Endodermal cell (in vitro differentiated cells): ENCODE data around the gene KIAA0825. TPM values are rescaled to one million over a fixed set of nuclear protein-coding genes. Genes with fewer than 3 reads are reported as not detected.
A peak's percentile ranks its signal among the peaks of the same experiment; 100 is the strongest.

Source experiments
- DNase-seq: peaks from one replicate; pipeline ENCODE4 v3.0.0-alpha.2; 2017
- H3K27ac ChIP-seq: 2 replicates; pipeline ENCODE4 v1.5.1; 2013; ENCODE audit warnings: mild to moderate bottlenecking, low read depth, low read length, moderate library complexity
- H3K27me3 ChIP-seq: 2 replicates; pipeline ENCODE4 v1.6.1; 2013; ENCODE audit warnings: mild to moderate bottlenecking, low read length, moderate library complexity; ENCODE audit not compliant: insufficient read depth, control insufficient read depth, poor library complexity, severe bottlenecking
- H3K36me3 ChIP-seq: 2 replicates; pipeline ENCODE4 v1.7.0; 2013; ENCODE audit warnings: mild to moderate bottlenecking, low read length, moderate library complexity; ENCODE audit not compliant: control insufficient read depth, insufficient read depth
- H3K4me1 ChIP-seq: one replicate; pipeline ENCODE4 v1.7.0; 2013; ENCODE audit warnings: low read length; ENCODE audit not compliant: control insufficient read depth, insufficient read depth
- H3K4me3 ChIP-seq: 2 replicates; pipeline ENCODE4 v1.5.1; 2013; ENCODE audit warnings: mild to moderate bottlenecking, low read length, moderate library complexity
- H3K9ac ChIP-seq: 2 replicates; pipeline ENCODE4 v1.6.1; 2013; ENCODE audit warnings: mild to moderate bottlenecking, low read length, moderate library complexity; ENCODE audit not compliant: poor library complexity, severe bottlenecking; ENCODE audit errors: extremely low read depth
- H3K9me3 ChIP-seq: 2 replicates; pipeline ENCODE4 v1.6.1; 2013; ENCODE audit warnings: mild to moderate bottlenecking, low read length, moderate library complexity; ENCODE audit not compliant: control insufficient read depth
- H3K27ac Mint-ChIP-seq: 2 replicates; pipeline ENCODE4 v1.8.0; 2020; ENCODE audit warnings: mixed read lengths
- H3K27me3 Mint-ChIP-seq: 2 replicates; pipeline ENCODE4 v1.8.0; 2021; ENCODE audit warnings: mild to moderate bottlenecking, mixed read lengths; ENCODE audit not compliant: insufficient read depth
- H3K36me3 Mint-ChIP-seq: 2 replicates; pipeline ENCODE4 v1.8.0; 2020; ENCODE audit warnings: low read depth, mixed read lengths
- H3K4me1 Mint-ChIP-seq: 2 replicates; pipeline ENCODE4 v1.8.0; 2020; ENCODE audit warnings: mixed read lengths
- H3K4me3 Mint-ChIP-seq: 2 replicates; pipeline ENCODE4 v1.8.0; 2020; ENCODE audit warnings: mild to moderate bottlenecking, moderate library complexity, mixed read lengths
- H3K9me3 Mint-ChIP-seq: 2 replicates; pipeline ENCODE4 v1.8.0; 2020; ENCODE audit warnings: mild to moderate bottlenecking, mixed read lengths
- CTCF ChIP-seq: fragments of 200-600 bp; sonication (generic); conservative IDR thresholded peaks from 2 replicates; pipeline ENCODE4 v1.5.0; 2021; ENCODE audit warnings: antibody characterized with exemption, mild to moderate bottlenecking
- WGBS, 2 experiments: methylation state at CpG; one replicate each; pipeline versions ENCODE4 v1.1.5 to v1.1.7; 2013; ENCODE audit warnings: missing lambda C conversion rate in 2 of 2, mixed read lengths in 1 of 2; ENCODE audit not compliant: insufficient coverage in 1 of 2, insufficient read length in 1 of 2; 5-methylcytosine and 5-hydroxymethylcytosine counted together
- total RNA-seq, 2 donors: library from RNA; stranded (reverse); fragmentation: NEBNext Ultra II Directional in 1 of 2; extraction: Animal tissue kit (Norgen Biotek cat#: 25700) in 1 of 2; gene quantifications; 2 replicates in 1 of 2; 3 replicates in 1 of 2; pipeline ENCODE4 v1.2.1, GENCODE V29; 2021

Gene KIAA0825
- total RNA-seq, 2 donors from 2014 or later, result 2.6 to 3.1 TPM

GRCh38 chr5:94640176-94640575 lies 21.8 kb upstream of the KIAA0825 start:
- TF ChIP-seq CTCF, result no peak
- Histone ChIP-seq H3K4me3 (peak overlapping the region; percentile 14), H3K27me3 (no peaks in the 10 kb centered on the region), H3K9ac (no peak overlapping the region), H3K4me1 (no peaks in the 10 kb centered on the region), H3K36me3 (peaks cover 56% of the 10 kb centered on the region), H3K27ac (no peak overlapping the region), H3K9me3 (peaks cover 36% of the 10 kb centered on the region)
- no peak overlapping the region for H3K27ac Mint-ChIP-seq
- no peak for DNase-seq
- peaks cover 23% of the 10 kb centered on the region for H3K9me3 Mint-ChIP-seq
- H3K4me1 Mint-ChIP-seq, result peaks cover 4% of the 10 kb centered on the region
- WGBS, 2 experiments, result 97% methylated on average over 3 of the region's 3 CpGs; no CpG with 5 or more reads in 1 of the 2 experiments
- no peaks in the 10 kb centered on the region for H3K27me3 Mint-ChIP-seq
- no peak overlapping the region for H3K4me3 Mint-ChIP-seq
- H3K36me3 Mint-ChIP-seq, result peaks cover 56% of the 10 kb centered on the region

DNA sequence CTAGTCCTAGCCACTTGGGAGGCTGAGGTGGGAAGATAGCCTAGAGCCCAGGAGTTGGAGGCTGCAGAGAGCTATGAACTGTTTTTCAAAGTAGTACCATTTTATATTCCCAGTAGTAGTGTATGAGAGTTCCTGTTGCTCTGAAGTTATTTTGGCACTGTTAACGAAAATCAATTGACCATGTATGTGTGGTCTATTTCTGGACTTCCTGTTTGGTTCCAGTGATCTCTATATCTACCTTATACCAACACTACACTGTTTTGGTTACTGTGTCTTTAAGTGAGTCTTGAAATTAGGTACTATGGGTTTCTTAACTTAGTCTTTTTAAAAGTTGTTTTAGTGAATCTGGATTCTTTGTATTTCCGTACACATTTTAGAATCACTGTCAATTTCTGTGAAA lies 13.6 kb upstream of the KIAA0825 start:
- Mint-ChIP-seq H3K4me1 (peaks cover 2% of the 10 kb centered on the region), H3K27me3 (no peaks in the 10 kb centered on the region), H3K36me3 (peaks cover 60% of the 10 kb centered on the region), H3K27ac (no peak overlapping the region), H3K9me3 (no peaks in the 10 kb centered on the region), H3K4me3 (no peak overlapping the region)
- H3K27ac ChIP-seq, result no peak overlapping the region
- TF ChIP-seq CTCF, result no peak
- no peaks in the 10 kb centered on the region for H3K27me3 ChIP-seq
- no peaks in the 10 kb centered on the region for H3K4me1 ChIP-seq
- no peak for DNase-seq
- 96% methylated on average over 1 of the region's 2 CpGs; no CpG with 5 or more reads in 1 of the 2 experiments for WGBS, 2 experiments
- no peak overlapping the region for H3K9ac ChIP-seq
- peaks cover 34% of the 10 kb centered on the region for H3K9me3 ChIP-seq
- peaks cover 80% of the 10 kb centered on the region for H3K36me3 ChIP-seq
- no peak overlapping the region for H3K4me3 ChIP-seq

GRCh38 chr5:94627191-94627590 lies 8.8 kb upstream of the KIAA0825 start:
- no peaks in the 10 kb centered on the region for H3K4me1 Mint-ChIP-seq
- Histone ChIP-seq H3K9me3 (peaks cover 21% of the 10 kb centered on the region), H3K36me3 (peaks cover 40% of the 10 kb centered on the region), H3K9ac (no peak overlapping the region), H3K27me3 (no peaks in the 10 kb centered on the region), H3K4me1 (no peaks in the 10 kb centered on the region), H3K4me3 (no peak overlapping the region), H3K27ac (no peak overlapping the region)
- no peak overlapping the region for H3K27ac Mint-ChIP-seq
- no peak for TF ChIP-seq CTCF
- no peaks in the 10 kb centered on the region for H3K9me3 Mint-ChIP-seq
- DNase-seq, result no peak
- no peak overlapping the region for H3K4me3 Mint-ChIP-seq
- peaks cover 33% of the 10 kb centered on the region for H3K36me3 Mint-ChIP-seq
- H3K27me3 Mint-ChIP-seq, result no peaks in the 10 kb centered on the region
- WGBS, 2 experiments, result 100% methylated on average over 1 of the region's 1 CpG; no CpG with 5 or more reads in 1 of the 2 experiments
